WTC11 (cell line): Measurements from ENCODE around the gene TUBGCP6.

ENCODE experiments used
- ATF1 ChIP-seq: sonication (generic); formaldehyde crosslinking; IDR thresholded peaks from 2 replicates; pipeline ENCODE4 v1.8.1; 2023; ENCODE audit warnings: mild to moderate bottlenecking, moderate library complexity, missing genetic modification reagents
- ATF2 ChIP-seq: sonication (generic); formaldehyde crosslinking; IDR thresholded peaks from 2 replicates; pipeline ENCODE4 v1.8.1; 2022; ENCODE audit warnings: low read depth, missing genetic modification reagents, borderline replicate concordance
- CBFB ChIP-seq: sonication (generic); formaldehyde crosslinking; IDR thresholded peaks from 2 replicates; pipeline ENCODE4 v1.8.1; 2022; ENCODE audit warnings: mild to moderate bottlenecking, low read depth, missing genetic modification reagents
- CDX4 ChIP-seq: fragments of 250-450 bp; sonication (Bioruptor Pico); IDR thresholded peaks from 2 replicates; pipeline ENCODE4 v1.9.0; 2021; ENCODE audit warnings: moderate library complexity, mild to moderate bottlenecking, inconsistent platforms, borderline replicate concordance
- CTCF ChIP-seq: fragments of 200-600 bp; IDR thresholded peaks from 2 replicates; pipeline ENCODE4 v1.8.0; 2022; ENCODE audit warnings: antibody characterized with exemption
- ESRRA ChIP-seq: sonication (generic); formaldehyde crosslinking; IDR thresholded peaks from 2 replicates; pipeline ENCODE4 v1.8.1; 2022; ENCODE audit warnings: mild to moderate bottlenecking, missing genetic modification reagents, borderline replicate concordance
- FOXJ3 ChIP-seq: sonication (generic); formaldehyde crosslinking; IDR thresholded peaks from 2 replicates; pipeline ENCODE4 v1.9.0; 2021; ENCODE audit warnings: missing genetic modification reagents, mild to moderate bottlenecking, borderline replicate concordance
- GRHL2 ChIP-seq: fragments of 250-450 bp; sonication (Bioruptor Pico); IDR thresholded peaks from 2 replicates; pipeline ENCODE4 v1.8.0; 2022; ENCODE audit warnings: mild to moderate bottlenecking, moderate library complexity; ENCODE audit not compliant: insufficient replicate concordance, severe bottlenecking
- MYBL2 ChIP-seq: sonication (generic); formaldehyde crosslinking; IDR thresholded peaks from 2 replicates; pipeline ENCODE4 v1.8.1; 2023; ENCODE audit warnings: mild to moderate bottlenecking, moderate library complexity, missing genetic modification reagents
- TCF7 ChIP-seq: sonication (generic); formaldehyde crosslinking; IDR thresholded peaks from 2 replicates; pipeline ENCODE4 v1.8.0; 2022; ENCODE audit warnings: mild to moderate bottlenecking, low read depth, missing genetic modification reagents, moderate library complexity
- TP53 ChIP-seq: sonication (generic); formaldehyde crosslinking; IDR thresholded peaks from 2 replicates; pipeline ENCODE4 v1.8.1; 2023; ENCODE audit warnings: mild to moderate bottlenecking, missing genetic modification reagents
- ZBTB21 ChIP-seq: sonication (generic); formaldehyde crosslinking; IDR thresholded peaks from 2 replicates; pipeline ENCODE4 v1.8.1; 2023; ENCODE audit warnings: mild to moderate bottlenecking, missing genetic modification reagents, borderline replicate concordance
- ZNF423 ChIP-seq: fragments of 250-450 bp; sonication (Bioruptor Pico); IDR thresholded peaks from 2 replicates; pipeline ENCODE4 v2.1.2; 2022; ENCODE audit warnings: mild to moderate bottlenecking, moderate library complexity
- TF ChIP-seq, protein P1 (sequence below): sonication (generic); formaldehyde crosslinking; IDR thresholded peaks from 2 replicates; pipeline ENCODE4 v1.8.0; 2022; ENCODE audit warnings: mild to moderate bottlenecking, missing genetic modification reagents

GRCh38 chr22:50229370-50229769, 15.5 kb downstream of the TUBGCP6 start:
- TF ChIP-seq MYBL2 (CRISPR knock-in tag), result no peak
- no peak for TF ChIP-seq ESRRA (CRISPR knock-in tag)
- no peak for TF ChIP-seq CTCF
- TF ChIP-seq FOXJ3 (CRISPR knock-in tag), result no peak
- no peak for TF ChIP-seq CBFB (CRISPR knock-in tag)
- no peak for TF ChIP-seq ATF1
- TF ChIP-seq ATF2 (CRISPR knock-in tag), result no peak
- TF ChIP-seq CDX4 (CRISPR knock-in tag), result no peak
- TF ChIP-seq, protein P1, sequence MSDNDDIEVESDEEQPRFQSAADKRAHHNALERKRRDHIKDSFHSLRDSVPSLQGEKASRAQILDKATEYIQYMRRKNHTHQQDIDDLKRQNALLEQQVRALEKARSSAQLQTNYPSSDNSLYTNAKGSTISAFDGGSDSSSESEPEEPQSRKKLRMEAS (CRISPR knock-in tag), result no peak
- TF ChIP-seq TCF7, result no peak
- TF ChIP-seq ZBTB21, result no peak
- no peak for TF ChIP-seq GRHL2 (CRISPR knock-in tag)
- TF ChIP-seq TP53, result no peak
- TF ChIP-seq ZNF423, result no peak
